HG03095 (cell line): ENCODE data around the gene PAQR8.

Experiments used
- ATAC-seq: cut with Tn5 transposase; IDR thresholded peaks from one replicate; pipeline ENCODE4 v1.9.1; 2021; ENCODE audit warnings: moderate library complexity; ENCODE audit not compliant: unreplicated experiment

PAQR8 gene

GRCh38 chr6:52457096-52457495, 95.1 kb downstream of the PAQR8 start:
- ATAC-seq, result no peak
